Stimulated activated CD4-positive, alpha-beta T cell treated with anti-CD3 and anti-CD28 coated beads, Interleukin-15, amount 100 ng/mL, for 1 hour (primary cell): ENCODE data around the gene GADD45GIP1.

ENCODE experiments used
- DNase-seq, 2 donors: peaks; one replicate each; pipeline ENCODE4 v3.0.0-alpha.2; 2020; ENCODE audit warnings: low read depth in 1 of 2, low spot score in 1 of 2

Gene GADD45GIP1

DNA sequence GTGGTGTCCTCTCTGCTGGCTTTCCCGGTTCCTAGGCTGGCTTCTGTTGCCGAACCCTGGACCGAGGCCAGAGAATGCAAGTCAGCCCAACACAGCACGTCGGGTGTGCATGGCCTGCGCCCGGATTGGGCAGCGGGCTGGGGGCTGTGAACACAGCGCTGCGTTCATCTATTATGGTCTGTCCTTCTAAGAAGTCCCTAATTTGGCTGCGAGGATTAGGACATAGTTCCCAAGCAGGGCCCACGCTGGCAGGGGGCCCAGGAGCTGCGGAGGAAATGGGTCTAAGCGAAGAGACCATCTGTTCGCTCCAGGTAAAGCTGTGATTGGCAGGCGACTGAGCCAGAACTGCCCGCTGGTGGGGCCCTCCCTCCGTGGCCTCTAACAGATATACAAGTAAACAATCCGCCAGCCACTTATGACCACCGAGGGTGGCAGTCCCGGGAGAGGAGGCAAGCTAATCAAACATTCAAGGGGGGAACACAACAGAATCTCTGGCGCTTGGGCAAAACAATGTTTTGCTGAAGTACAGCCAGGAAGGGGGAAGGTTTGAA lies 43.9 kb downstream of the GADD45GIP1 start:
- no peak for DNase-seq

DNA sequence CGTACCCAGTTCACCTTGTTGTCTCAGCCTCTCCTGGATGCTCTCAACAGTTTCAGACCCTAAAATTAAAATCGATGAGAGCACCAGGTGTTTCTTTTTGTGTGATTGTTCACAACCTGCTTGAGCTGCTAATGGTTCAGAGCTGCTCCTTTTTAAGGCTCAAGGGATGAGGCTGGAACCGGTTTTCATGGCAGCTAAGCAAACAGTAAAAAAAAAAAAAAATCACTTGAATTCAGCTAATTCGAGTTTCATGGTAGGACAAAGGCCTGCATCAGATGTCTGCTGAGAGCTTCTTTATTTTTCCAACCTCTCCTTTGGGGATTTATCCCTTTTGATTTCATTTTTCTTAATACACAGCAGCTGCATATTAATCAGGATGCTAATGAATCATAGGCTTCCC lies 44.5 kb downstream of the GADD45GIP1 start:
- no peak for DNase-seq

- DNase-seq: no peak
These were observed 49.9 kb downstream of the GADD45GIP1 start for GRCh38 chr19:12907166-12907565.
